Fibroblast of skin of right quadriceps (primary cell): ENCODE measurements around the gene AGPAT2.
"Not testable (repeated sequence)": the region's sequence is repeated elsewhere in the genome, so short reads cannot be mapped to it uniquely, and the experiment has no call there.

Experiments used
- DNase-seq: peaks from one replicate; pipeline ENCODE4 v3.0.0-alpha.2; 2013

AGPAT2 gene

DNA sequence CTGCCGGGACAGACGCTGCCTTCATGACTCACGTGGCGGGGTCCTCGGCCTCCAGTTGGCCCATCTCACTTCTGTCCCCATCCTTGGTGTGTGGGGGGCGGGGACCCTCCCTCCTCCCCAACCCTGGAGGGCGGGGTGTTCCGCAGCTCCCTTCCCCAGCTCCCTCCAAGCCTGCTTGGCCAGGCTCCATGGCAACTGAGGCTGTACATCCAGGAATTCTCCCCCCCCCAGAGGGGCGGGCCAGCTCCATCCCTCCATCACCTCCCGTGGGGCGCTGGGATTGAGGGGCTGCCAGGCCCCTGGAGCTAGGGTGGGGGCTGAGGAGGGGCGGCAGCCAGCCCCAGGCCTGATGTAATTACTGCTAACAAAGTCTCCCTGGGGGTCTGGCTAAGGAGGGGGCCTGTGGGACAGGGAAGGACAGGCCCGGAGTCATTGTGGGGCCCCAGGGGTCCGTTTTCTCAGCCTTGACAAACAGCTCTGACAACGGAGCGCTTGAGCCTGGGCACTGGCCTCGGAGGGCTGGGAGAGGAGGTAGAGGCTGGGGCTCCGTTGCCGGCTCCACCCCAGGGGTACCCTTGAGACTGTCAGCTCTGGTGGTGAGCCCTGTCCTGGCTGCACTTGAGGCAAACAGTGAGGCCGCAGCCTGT, 33.1 kb upstream of the AGPAT2 start:
- DNase-seq = peak; percentile 43

DNA sequence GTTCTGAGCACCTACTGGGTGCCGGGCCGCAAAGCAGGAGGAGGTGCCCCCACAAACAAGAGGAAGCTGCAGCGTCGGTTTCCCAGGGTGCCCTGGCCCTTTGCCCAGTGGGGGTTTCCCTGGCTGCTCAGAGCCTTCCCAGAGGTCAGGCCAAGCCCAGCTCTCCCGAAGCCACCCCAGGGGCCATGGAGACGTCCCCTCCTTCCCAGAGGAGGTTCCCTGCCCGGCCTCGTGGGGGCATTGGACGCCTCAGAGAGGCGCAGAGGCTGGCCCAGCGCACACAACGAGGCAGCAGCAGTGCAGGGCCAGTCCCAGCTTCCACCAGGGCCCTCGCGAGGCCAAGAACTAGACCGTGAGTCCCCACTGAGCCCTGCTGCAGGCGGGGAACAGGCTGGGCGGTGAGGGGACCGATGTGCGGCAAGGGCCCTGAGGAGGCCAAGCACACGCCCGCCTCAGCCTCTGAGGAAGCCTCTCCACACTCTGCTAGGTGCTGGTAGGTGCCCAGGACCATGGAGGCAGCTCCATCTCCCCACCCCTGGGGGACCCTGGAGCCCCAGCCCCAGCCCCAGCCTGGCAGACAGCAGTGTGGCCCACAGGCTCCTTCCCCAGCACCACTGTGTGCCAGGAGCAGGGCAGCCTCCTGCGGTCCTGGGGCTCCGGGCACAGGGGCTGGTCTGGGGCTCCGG, 32.1 kb upstream of the AGPAT2 start:
- DNase-seq = no peak

GRCh38 chr9:136718345-136719194, 31.3 kb upstream of the AGPAT2 start:
- no peak for DNase-seq

DNA sequence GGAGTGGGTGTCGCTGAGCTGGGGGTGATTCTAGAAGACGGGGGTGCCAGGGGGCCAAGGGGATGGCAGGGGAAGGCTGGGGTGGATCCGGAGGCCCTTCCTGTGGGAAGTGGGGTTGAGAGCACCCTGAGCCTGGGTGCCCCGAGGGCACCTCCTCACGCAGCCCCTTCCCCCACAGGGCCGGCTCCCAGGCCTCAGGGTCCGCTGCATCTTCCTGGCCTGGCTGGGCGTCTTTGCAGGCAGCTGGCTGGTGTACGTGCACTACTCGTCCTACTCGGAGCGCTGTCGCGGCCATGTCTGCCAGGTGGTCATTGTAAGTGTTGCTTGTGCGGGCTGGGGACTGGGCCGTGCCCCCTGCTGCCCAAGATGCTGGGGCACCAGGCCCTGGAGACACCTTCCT, 30.1 kb upstream of the AGPAT2 start:
- DNase-seq = no peak

DNA sequence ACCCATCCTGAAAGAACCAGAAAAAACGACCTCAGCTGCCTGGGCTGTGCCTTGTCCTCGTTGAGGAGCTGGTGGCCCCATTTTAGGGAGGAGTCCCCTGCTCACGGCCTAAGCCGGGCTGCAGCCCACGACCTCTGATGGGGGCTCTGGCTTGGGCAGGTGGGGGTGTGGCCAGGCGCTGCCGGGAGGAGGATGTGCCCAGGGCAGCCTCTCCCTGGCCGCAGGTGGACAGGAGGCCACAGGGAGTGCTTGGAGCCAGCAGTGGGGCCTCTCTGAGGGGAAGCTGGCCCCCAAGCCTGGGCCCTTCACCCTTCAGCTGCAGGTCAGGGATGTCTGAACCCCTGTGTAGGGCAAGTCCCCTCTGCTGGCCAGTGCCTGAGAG, 27.6 kb upstream of the AGPAT2 start:
- no peak for DNase-seq

GRCh38 chr9:136714096-136714892, 27.0 kb upstream of the AGPAT2 start:
- DNase-seq = no peak

DNA sequence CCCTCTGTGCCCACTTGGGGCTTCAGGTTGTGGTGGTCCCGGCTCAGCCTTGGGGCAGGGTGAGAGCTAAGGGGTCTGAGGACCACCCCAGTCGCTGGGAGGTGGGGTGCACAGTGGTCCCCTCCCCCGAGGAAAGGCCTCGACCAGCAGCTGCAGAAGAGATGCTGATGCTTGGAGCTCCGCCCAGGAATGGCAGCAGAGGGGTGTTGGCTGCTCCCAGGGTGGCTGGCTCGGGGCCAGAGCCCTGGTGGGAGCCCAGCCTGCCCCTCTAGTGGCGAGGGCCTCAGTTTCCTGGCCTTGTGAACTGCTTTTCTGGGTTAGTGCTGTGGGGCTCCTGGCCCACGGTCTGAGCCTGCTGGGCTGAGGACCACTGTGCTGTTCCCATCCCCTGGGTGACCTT, 26.3 kb upstream of the AGPAT2 start:
- DNase-seq = no peak

- no peak for DNase-seq
These were observed 25.7 kb upstream of the AGPAT2 start for GRCh38 chr9:136712690-136713544.

DNA sequence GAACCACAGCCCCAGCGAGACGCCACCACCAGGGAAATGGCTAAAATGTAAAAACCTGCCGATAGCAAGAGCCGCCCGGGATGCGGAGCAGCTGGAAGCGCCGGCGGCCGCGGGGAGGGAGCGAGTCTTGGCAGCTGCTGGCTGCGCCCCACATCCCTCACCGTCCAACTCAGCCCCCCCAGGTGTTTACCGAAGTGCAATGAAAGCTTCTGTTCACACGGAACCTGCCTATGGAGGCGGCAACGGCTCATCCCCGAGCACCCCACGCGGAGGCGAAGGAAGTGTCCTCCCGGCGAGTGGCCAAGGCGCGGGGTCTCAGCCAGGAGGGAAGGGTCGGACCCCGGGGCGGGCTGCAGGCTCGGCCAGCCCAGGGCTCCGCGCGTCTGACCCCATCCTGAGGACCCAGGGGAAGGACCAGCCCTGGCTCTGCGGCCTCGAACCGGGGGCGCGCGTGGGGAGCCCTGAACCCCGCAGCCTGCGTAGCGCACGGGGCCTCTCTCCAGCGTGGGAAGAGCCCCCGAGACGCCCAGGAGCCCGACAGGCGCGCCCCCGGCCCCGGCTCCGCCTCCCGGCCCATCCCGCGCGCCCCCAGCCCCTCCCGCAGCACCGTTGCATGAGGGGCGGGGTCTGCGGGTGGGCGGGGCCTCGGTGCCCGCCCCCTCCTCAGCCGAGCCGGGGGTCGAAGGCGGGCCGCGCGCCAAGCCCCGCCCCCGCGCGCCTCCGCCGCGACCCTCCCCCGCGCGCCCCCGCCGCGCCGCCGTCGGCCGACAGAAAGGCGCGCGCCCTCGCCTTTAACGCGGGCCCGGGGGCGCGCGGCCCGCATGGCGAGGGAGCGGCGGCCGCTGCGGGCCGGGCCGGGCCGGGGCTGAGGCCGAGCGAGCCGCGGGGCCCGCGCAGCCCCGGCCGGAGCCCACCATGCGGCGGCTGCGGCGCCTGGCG, 24.8 kb upstream of the AGPAT2 start, which contains the start of gene DIPK1B:
Gene DIPK1B, plus strand, starts transcription at position 822 of the 939 bp plus-strand sequence. Its CDS starts 94 bp downstream, at position 916.
- no peak for DNase-seq

GRCh38 chr9:136711219-136711648, 24.0 kb upstream of the AGPAT2 start:
- peak; percentile 54 for DNase-seq

DNA sequence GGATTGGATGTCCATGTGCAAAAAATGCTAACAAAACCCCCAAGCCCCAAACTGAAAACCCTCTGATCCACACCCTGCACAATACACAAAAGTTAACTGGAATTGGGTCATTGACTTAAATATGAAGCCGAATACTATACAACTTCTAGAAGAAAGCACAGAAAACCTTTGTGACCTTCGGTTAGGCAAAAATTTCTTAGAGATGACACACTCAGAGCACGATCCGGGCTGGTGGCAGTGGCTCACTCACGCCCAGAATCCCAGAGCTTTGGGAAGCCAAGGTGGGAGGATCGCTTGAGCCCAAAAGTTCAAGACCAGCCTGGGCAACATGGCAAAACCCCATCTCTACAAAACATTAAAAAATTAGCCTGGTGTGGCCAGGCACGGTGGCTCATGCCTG, 23.3 kb upstream of the AGPAT2 start:
- no peak for DNase-seq

DNA sequence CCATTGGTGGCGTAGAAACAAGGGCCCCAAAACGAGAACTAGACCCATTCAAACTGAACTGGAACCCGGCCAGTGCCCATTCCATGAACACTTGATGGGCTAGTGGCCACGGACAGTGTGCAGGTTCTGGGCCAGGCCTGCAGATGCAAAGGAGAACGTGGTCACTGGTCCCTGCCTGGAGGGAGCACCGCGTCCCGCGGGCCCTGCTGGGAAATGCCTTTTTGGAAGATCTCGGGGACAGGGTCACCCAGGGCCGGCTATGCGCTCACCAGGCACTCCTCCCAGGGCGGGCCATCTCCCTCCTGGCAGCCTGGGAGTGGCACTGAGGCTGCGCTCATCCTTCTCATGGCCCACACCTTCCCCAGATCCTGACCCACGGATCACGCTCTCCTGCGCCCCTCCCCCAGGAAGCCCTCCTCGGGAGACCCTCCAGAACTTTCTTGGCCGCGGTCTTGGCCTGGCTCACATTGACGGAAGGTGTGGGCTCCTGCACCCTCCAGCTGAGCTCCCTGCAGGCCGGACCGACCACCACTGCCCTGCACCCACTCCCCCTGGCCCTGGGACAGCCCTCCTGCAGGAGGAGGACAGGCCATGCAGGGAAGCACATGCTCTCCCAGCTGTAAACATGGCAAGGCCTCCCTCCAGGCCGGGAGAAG, 22.3 kb upstream of the AGPAT2 start:
- no peak for DNase-seq

DNA sequence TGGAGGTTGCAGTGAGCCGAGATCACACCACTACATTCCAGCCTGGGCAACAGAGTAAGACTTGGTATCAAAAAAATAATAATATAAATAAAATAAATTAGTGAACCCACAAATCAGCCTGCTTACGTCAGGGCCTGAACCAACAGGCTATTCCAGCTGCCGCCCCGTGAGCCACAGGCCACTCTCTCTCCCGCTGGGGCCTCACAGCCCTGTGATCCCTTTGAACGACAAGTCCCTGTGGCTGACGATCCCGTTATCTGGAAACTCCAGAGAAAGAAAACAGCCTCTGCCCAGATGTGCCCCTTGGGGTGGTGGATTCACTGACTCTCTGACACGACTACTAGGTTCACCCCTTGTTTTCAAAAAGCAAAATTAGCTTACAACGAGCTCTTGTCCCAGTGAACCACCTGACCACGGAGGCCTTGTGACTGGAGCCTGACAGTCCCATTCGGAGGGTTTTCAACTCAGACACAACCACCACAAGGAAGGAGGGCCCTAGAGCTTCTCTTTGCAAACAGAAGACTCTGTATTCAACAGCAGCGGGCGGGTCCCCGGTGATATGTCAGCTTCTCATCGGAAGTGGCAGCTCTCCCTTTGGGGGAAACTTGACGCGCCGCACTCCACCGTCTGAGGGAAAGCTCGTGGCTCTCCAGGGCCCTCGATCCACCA, 20.7 kb upstream of the AGPAT2 start:
- no peak for DNase-seq

GRCh38 chr9:136707011-136707410, 19.8 kb upstream of the AGPAT2 start:
- no peak for DNase-seq

- DNase-seq = no peak
These were observed 18.3 kb upstream of the AGPAT2 start for GRCh38 chr9:136705564-136705963.

DNA sequence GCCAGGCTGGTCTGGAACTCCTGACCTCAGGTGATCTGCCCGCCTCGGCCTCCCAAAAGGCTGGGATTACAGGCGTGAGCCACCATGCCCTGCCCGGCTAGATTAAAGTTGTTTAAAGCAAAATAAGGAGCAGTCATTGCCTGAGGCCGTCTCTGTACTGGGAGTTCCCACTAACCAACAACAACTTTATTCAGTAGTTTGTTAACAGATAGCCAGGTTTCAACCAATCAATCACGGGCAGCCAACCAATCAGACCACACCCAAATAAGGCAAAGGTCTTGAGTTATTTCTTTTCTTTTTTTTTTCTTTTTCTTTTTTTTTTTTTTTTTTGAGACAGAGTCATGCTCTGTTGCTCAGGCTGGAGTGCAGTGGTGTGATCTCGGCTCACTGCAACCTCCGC, 17.5 kb upstream of the AGPAT2 start:
- DNase-seq = not testable (repeated sequence)

GRCh38 chr9:136703276-136703860, 16.1 kb upstream of the AGPAT2 start:
- no peak for DNase-seq

GRCh38 chr9:136701668-136702053, 14.4 kb upstream of the AGPAT2 start:
- DNase-seq = no peak
